Epithelial cell of esophagus (primary cell): Measurements from ENCODE around the gene ITGA7.
A peak's percentile ranks its signal among the peaks of the same experiment; 100 is the strongest.

Source experiments
- DNase-seq: peaks from one replicate; pipeline ENCODE4 v3.0.0; 2010; ENCODE audit warnings: low read depth
- H3K4me3 ChIP-seq: 2 replicates; pipeline ENCODE4 v1.5.1; 2011; ENCODE audit warnings: mild to moderate bottlenecking, low read length, control low read depth
- TF ChIP-seq, protein P1 (sequence below): IDR thresholded peaks from 2 replicates; pipeline ENCODE4 v1.5.1; 2011; ENCODE audit warnings: low read depth, mild to moderate bottlenecking, low read length, control low read depth, inconsistent platforms; ENCODE audit not compliant: insufficient read depth; ENCODE audit errors: missing control alignments

ITGA7 gene

DNA sequence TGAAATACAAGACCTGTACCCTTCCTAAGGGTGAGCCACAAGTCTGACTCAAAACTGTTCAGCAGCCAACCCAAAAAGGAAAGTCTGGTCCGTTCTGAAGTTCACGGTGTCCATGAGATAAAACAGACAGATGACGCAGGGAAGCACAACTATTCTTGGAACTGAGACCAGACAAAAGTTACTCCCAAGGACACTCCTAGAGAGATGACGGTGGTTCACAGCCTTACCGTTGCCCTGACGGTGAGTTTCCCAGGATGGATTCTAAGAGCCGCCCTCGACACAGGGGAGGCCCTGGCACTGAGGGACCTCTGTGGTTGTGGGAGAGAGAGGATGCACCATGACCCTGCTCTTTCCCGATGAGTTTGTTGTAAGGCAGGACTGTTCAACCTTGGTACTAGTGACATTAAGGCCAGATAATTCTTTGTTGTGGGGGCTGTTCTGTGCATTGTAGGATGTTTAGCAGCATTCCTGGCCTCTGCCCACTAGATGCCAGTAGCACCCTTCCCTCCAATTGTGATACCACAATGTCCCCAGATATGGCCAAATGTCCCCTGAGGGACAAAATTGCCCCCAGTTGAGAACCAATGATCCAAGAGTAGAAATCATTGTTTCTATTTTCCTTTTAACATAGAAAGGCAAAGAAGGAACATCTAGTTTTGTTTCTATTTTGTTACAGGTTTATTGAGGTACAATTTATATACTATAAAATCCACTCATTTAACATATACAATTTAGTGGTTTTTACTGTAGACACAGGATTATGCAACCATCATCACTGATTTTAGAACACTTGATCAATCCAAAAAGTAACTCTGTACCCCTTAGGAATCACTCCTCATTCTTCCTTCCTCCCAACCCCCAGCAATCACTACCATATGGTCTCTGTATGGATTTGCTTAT lies 48.0 kb downstream of the ITGA7 start:
- TF ChIP-seq, protein P1, sequence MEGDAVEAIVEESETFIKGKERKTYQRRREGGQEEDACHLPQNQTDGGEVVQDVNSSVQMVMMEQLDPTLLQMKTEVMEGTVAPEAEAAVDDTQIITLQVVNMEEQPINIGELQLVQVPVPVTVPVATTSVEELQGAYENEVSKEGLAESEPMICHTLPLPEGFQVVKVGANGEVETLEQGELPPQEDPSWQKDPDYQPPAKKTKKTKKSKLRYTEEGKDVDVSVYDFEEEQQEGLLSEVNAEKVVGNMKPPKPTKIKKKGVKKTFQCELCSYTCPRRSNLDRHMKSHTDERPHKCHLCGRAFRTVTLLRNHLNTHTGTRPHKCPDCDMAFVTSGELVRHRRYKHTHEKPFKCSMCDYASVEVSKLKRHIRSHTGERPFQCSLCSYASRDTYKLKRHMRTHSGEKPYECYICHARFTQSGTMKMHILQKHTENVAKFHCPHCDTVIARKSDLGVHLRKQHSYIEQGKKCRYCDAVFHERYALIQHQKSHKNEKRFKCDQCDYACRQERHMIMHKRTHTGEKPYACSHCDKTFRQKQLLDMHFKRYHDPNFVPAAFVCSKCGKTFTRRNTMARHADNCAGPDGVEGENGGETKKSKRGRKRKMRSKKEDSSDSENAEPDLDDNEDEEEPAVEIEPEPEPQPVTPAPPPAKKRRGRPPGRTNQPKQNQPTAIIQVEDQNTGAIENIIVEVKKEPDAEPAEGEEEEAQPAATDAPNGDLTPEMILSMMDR, result peak; percentile 31
- no peak overlapping the region for H3K4me3 ChIP-seq
- no peak for DNase-seq

DNA sequence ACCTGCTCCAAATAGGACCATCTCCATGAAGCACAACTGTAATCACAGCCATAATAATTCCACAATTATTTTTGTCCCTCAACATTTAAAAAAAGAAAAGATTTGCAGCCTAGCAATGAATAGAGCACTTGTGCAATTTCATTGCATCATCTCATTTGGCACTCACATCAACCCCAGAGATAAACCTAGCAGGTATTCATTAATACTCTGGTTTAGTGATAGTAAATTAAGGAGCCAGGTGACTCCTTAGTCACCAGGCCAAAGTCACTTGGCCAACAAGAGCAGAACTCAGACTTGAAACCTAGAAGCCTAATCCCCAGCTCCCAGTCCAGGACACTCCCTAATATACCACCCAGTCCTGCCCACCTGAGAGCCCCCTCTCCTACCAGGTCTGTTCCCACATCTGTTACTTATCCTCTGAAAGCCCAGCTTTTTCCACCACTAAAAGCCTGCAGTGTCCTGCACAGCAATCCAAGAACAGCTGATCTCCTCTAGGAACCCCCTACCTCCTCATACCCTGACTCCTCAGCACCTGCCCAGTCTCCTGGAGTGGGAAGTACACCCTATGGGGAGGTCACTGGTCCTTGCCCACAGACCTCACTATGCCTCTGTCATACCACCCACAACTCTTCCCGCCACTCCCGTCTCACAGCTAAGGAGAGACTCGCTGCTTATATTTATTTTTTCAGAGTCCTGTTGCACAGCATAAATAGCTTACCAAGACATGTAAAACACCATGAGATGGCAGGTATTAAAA lies 48.9 kb downstream of the ITGA7 start:
- peak; percentile 47 for DNase-seq
- TF ChIP-seq, protein P1, result no peak
- no peak overlapping the region for H3K4me3 ChIP-seq

DNA sequence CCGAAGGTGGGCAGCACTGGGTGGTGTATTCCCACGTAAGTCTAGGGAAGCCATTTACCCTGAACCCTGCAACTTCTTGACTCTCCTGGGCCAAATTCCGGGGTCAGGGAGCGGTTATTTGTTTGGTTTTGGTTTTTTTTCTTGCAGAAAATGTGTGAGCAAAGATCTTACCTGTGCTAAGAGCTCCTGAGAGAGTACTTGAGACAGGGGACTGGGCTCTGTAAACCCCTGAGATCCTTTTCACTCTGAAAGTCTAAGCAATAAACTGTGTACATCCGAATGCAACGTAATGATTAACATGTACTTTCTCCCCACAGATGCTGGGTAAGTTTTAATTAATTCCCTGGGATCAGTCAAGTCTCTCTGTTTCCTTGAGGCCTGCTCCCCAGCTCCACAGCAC lies 49.5 kb downstream of the ITGA7 start:
- H3K4me3 ChIP-seq, result no peak overlapping the region
- TF ChIP-seq, protein P1, result no peak
- DNase-seq, result no peak

DNA sequence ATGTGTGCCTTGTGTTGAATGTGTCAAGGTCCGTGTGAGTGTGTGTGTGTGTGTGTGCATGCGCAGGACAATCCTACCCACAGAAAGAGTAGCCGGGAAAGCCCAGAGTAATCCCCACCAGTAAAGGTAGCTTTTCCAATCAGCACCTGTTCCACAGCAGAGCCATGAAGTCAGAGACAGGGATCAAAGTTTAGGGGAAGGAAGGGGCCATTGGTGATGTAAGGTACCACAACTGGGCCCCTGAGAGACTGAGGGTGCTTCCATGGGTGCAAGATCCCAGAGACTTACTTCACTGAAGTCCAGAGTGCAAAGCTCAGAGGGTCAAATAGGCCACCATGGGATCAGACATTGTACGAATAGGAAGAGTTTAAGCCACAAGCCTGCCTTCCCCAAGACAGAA lies 50.5 kb downstream of the ITGA7 start:
- DNase-seq, result no peak
- TF ChIP-seq, protein P1, result no peak
- H3K4me3 ChIP-seq, result no peak overlapping the region

DNA sequence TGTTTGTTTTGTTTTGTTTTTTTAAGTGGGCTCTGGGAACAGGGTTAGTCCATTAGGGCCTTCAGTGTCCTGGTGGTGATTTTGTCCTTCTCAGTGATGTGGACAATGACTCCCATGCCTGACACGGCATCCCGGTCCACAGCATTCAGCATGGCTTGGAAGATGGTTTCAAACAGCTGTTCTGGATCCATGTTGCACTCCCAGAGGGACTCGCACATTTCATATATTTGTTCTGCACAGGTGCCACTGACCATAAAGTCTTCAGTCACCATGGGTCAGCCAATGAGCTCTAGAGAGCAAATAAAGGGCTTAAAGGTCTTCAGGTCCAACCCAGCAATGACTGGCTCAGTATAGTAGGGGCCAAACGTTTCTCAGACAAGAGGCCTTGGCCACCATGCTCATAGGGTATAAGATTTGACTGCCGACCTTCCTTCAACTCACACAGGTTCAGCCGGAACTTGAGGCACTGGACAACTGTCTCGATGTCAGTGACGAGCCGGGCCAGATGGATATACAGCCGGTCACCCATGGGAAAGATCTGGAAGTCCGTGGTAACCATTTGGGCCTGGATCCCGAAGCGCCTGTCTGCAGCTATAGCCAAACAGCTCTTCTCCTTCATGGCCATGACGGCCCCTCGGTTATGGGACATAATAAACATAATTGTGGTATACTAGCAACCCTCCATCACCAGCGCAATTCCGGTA lies 53.0 kb downstream of the ITGA7 start:
- H3K4me3 ChIP-seq, result no peak overlapping the region
- TF ChIP-seq, protein P1, result no peak
- no peak for DNase-seq

DNA sequence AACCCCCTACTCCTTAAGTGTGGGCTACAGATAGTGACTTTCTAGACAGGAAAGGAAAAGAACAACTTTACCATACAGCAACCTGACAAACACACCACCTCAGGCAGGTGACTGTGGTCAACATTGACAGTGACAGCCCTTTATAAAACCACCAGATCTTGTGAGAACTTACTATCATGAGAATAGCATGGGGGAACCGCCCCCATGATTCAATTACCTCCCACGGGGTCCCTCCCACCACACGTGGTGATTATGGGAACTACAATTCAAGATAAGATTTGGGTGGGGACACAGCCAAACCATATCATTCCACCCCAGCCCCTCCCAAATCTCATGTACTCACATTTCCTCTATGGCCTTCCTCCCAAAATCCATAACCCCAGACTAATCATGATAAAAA lies 54.7 kb downstream of the ITGA7 start:
- no peak for DNase-seq
- H3K4me3 ChIP-seq, result no peak overlapping the region
- TF ChIP-seq, protein P1, result no peak
